Activated CD4-positive, alpha-beta T cell treated with anti-CD3 and anti-CD28 coated beads, Interleukin-2, Interleukin-6, amounts not matched to agents 100 ng/mL and 50 ng/mL, durations not matched to agents 16 hours and 8 hours (primary cell): ENCODE results near the gene TNIK.

Source experiments
- DNase-seq: peaks from one replicate; pipeline ENCODE4 v3.0.0-alpha.2; 2020

The TNIK gene

GRCh38 chr3:171416061-171416460, 44.1 kb downstream of the TNIK start:
- no peak for DNase-seq

GRCh38 chr3:171415070-171415469, 45.1 kb downstream of the TNIK start:
- no peak for DNase-seq

DNA sequence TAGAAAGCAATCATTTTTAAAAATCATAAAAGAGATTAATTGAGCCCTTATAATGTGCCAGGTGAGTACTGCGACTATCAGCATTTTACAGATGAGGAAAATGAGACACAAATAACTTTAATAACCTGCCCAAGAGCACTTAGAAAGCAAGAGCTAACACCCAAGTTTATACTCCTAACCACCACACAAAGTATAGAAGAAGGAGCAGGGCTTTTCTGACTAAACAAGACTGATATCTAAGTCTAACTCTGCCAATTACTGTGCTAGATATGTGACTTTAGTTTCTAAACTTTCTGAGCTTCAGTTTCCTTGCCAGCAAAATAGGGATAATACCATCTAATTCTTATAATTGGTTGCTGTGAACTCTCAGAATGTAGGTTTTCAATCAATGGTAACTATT, 47.7 kb downstream of the TNIK start:
- no peak for DNase-seq

DNA sequence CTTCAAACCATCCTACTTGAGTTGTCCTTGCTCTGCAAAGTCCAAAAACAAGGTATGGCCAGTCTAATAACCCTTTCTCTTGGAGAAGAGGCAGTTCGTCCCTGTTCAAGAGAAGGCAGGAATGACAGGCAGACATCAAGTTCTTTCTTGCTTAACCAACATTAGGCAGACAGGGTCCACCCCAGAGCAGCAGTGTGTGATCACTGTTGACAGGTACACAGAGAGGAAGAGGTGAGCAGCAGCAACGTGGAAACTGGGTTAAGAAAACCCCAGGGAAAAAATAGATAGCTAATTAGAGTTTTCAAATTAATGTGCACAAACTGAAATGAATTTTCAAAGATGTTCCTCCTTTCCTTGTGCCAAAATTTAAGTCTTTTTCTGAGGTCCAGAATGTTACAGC, 48.2 kb downstream of the TNIK start:
- DNase-seq: no peak

DNA sequence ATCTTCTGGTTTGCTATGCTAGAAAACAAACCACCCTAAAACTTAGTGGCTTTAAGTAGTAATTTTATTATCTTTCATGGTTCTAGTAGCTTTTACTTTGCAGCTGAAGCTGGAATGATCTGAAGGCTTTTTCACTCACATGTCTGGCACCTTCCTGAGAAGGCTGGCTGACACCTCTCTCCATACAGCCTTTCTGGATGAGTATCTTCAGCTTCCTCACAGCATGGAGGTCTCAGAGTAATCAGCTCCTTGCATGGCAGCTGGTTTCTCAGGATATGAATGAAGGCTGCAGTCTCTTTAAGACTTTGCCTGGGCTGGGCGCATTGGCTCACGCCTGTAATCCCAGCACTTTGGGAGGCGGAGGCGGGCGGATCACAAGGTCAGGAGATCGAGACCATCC, 50.0 kb downstream of the TNIK start:
- DNase-seq: no peak

DNA sequence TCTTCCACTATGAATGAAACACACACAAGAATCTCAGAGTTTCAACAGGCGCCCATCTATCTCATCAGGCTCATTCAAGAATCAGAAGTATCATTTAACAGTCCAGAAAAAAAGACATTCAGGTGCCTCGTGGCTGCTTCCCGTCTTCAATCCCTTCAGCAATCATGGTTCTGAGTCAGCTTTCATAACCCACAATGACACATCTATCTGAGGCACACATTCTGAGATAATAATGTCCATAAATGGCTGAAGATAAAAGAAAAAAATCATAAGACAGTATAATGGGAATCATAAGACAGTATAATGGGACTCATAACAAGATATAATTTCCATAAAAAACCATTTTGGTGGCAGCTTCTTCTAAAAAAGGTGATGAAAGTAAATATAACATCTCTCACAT, 52.4 kb downstream of the TNIK start:
- peak; percentile 21 for DNase-seq

GRCh38 chr3:171404376-171404967, 55.7 kb downstream of the TNIK start:
- no peak for DNase-seq

DNA sequence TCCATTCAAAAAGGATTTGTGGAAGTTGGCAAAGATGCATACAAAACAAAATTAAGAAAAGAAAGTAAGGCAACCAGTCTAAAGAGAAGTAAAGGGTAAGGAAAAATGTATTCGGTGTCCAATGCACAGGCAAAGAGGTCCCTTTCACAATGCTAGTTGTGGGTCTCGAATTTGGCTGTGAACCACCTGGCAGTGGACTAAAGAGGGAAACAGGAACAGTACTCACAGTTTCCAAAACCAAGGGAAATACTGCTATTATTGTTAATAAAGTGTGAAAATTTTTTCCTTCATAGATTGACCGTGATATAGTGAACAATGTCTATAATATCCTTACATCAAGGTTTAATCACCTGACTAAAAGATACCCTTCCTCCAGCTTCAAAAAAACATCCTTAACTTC, 57.9 kb downstream of the TNIK start:
- no peak for DNase-seq

DNA sequence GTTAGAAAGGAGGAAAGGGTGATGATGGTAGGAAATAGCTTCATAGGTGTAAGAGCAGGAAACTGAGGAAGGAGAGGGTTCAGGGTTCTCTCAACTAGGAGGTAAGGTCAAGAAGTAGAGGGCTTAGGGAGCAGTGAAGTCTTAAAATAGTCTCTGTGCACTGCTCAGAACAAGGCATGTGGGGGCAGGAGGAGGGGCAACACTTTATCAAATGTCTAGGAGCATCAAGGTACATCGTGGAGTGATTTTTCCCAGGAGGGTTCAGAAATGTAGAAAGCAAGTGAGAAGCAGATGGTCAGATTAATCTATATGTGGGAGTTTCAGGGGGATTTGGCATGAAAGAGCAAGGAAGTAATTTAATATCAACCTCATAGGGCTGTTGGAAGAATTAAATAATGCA, 58.8 kb downstream of the TNIK start:
- no peak for DNase-seq

DNA sequence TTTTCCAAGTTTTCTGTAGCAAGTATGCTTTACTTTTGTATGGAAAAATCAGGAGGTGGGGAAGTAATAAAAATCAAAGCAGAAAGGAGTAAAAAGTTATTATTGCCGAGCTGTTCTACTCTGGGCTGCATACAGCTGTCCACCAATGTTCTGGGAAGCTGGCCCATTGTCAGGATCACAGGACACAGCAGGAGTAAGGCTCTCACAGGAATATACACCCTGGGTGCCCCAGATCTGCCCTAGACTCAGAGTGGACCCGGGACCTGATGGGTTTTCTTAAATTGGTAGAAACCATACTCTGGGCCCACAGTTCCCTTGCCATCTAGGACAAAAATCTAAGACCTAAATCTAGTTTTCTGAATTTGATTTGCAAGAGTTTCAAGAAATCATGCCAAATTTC, 60.4 kb downstream of the TNIK start:
- DNase-seq: no peak

- DNase-seq: no peak
These were observed 61.9 kb downstream of the TNIK start for GRCh38 chr3:171398343-171398742.

DNA sequence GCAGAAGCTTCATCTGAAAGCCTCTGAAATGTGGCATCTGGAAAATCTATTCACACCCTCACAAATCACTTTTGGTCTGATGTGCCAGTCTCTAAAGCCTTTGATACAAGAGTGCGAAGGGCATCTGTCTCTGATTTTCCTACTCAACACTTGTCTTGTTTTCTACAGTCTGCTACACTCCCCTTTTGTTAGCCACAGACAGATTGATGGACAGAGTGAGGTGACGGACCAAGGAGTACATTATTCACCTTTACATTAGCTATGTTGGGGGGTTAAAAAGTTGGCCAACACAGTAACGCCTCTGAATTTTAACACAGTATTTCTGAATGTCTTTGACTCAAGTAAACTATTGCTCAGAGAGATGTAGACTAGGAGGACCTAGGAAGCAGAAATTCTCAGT, 63.1 kb downstream of the TNIK start:
- DNase-seq: no peak

DNA sequence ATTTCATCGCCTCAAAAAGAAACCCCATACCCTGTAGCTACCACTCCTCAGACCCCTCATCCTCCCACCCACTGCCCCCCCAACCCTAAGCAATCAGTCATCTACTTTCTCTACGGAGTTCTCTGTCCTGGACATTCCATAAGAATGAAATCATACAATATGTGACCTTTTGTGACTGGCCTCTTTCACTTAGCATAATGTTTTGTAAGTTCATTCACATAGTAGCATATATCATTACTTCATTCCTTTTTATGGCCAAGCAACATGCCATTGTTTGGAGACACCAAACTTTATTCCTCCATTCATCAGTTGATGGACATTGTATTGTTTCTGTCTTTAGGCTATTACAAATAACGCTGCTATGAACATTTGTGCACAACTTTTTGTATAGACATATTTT, 64.2 kb downstream of the TNIK start:
- no peak for DNase-seq

DNA sequence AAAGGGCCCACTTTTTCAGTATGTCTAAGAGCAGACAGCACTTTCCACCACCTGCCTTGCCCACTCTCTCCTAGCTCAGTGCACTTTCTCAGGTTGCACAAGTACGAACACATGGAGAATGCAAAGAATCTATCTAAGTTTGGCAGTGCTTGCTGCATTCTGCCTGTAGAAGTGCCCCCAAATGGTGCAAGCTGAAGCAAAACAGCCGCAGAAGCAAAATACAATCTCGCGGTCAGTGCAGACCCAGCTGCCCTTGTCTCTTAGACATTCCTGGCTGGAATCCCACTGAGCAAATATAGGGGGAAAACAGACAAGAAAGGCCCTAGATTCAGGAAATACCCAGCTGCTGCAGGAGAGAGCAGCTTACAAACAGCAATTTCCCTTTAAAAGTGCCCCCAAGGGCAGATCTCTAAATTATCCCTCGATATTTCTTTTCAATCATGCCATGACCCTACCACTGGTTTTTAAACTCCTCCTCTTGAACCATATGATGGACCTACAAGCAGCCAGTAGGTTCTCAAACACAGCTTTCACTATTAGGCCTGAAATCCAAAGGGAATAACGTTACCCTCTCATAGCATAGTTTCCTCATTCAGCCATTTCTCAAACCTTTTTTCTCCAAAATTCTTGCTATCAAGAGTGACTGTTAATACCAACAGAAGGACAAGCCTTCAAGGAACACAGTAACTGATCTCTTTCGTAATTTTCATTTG, 67.0 kb downstream of the TNIK start:
- no peak for DNase-seq

- no peak for DNase-seq
These were observed 68.8 kb downstream of the TNIK start for GRCh38 chr3:171391432-171391831.

DNA sequence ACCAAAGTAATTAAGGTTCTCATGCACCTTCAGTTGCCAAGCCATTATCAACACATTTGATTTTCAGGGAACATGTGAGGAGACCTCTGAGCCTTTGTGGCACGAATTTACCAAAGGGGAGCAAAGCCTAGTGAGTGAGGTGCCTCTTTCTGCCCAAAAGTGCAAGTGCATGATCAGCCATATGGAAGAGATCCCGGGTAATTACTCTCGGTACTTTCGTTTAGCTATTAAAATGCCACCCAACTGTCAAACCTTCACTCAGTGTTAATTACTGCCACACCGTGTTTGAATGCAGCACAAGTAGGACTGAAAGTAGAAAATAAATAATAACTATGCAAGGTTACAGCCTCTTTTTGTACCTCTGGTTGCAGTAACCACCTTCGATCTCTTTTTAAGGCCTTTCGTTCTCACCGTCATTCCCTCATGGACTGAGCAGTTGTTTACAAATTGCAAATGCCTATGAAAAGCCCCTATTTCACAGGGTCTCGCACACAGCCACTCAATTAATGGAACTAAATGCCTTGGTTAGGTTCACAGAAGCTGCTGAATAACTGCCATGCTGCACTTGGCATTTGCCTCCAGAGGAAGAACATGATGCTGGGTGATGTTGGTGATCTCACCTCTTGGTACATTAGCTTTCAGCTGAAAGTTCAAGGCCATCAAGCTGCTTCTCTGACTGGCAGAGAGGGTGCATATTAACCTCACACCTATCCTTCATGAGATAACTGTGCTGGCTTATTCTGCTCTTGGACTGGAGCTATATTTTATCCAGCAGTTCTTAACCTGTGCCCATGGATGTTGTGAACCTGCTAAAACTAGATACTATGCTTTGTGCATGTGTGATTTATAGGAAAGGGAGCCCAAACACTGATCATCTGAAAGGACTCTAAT, 69.9 kb downstream of the TNIK start:
- no peak for DNase-seq

DNA sequence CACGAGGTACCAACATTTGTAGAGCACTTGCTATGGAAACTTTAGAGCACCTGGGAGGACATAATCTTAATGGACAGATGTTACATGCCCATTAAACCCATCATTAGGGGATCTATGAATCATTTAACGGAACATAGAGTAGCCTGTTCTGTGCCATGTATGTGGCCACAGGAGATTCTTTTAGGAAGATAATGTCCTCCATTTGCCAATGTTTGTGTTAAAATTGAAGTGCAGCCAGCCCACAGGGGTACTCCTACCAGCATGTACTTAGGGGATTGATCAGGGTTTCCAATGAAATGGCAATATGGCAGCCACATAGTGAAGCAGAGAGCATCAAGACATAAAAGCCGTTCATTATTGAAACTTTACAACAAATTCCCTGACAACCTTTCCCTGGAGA, 70.7 kb downstream of the TNIK start:
- DNase-seq: no peak

DNA sequence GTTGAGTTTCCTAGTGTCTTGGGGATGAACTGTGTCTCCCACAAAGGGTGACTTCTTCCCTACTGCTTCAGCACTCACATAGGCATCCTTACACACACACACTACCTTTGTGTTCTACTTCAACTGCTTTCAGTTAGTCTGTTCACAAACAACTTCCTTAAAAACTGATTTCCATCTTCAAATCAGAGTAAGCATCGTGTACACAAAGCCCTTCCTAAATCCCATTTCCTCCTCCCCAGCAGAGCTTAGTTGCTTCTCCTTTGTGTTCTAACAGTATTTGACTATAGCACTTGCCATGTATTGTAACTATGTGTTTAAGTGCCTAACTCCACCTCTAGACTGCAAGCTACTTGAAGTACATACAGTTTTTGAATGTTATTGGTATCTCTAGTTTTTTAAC, 71.7 kb downstream of the TNIK start:
- DNase-seq: no peak

GRCh38 chr3:171387062-171387461, 73.1 kb downstream of the TNIK start:
- no peak for DNase-seq

DNA sequence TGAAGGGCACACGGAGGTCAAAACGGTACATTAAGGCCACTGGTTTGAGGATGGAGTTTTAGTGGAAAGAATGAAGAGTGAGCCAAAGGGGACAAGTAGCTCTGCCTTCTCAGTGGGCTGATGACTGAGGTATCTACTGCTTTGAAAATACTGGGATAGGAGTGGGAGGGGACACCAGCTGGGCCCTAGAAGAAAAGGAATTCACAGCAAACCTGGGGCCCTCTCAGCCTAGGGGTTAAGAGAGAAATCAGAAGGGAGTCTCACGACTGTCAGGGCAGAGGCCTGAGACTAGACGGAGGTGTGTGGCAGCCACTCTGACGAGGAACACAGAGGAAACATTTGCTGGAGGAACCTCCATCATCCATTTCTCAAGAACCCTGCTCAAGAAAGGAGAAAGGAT, 75.1 kb downstream of the TNIK start:
- DNase-seq: no peak

DNA sequence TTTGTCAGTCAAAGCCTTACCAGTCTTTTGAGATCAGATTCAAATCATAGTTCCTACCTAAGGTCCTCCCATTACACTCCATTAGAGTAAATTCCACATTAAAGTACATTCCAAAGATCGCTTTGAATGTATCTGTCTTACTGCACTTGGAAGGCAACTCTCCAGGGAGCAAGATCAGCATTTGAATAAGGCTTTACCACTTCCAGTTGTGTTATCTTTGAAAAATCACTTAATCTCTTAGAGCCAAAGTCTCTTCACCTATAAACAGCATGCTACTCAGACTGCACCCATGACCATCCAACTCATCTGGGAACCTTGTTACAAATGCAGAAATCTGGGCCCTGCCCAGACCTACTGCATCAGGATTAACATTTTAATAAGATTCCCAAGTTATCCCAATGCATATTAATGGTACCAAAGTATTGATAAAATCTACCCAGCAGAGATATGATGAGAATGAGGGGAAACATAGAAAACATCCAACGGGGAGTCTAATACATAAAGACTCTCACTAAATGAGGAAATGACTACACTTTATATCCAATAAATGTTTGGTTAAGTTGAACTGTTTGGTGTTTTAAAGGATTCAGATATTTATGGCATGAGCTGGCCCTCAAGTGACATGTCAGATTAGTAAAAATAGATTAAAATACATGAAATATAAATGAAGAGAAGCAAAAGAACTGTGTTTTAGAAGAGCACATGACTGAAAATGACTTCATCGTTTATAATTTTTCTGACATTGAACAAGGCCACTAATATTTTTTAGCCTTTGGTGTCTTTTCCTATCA, 75.9 kb downstream of the TNIK start:
- DNase-seq: no peak

DNA sequence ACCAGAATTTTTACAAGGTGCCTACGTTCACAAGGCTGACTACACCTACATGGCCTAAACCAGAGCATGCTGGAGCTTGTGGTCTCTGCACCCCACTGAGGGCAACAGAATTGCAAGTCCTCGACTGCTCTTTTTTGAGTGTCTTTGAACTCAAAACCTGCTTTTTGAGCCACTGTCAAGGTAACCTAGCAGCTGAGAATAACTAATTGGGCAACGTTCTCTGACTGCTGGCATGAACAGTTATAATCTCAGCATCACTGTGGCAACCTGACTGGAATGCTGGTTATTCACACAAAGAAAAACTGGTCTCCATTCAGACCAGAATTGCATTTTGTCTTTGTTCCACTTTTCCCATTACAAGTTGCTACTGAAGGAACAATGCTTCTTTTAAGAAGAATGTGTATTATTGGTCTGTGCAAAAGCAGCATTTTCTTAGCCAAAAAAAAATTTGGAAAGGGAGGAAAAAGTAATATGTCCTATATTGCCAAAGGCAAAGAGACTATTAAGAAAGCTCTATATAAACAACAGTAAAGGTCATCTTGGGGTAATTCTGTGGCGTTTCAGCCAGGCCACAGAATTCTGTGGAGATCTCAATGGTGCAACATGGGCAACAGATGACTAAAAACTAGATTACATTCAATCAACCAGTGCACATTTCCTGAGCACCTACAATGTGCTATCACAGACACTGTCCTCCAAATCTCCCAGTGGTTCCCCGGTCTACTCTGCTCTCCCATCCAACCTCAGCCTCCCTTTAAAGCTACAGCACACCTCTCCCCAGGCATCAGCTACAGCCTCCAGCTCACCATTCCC, 76.8 kb downstream of the TNIK start:
- no peak for DNase-seq
